NCI-H1930 (cell line): ENCODE measurements around the gene SPATS1.
"Not testable (repeated sequence)": the region's sequence is repeated elsewhere in the genome, so short reads cannot be mapped to it uniquely, and the experiment has no call there.

ENCODE experiments used
- DNase-seq, 2 experiments: peaks; one replicate each; lab custom pipeline; 2025; lab: John Stamatoyannopoulos, UW

SPATS1 gene

DNA sequence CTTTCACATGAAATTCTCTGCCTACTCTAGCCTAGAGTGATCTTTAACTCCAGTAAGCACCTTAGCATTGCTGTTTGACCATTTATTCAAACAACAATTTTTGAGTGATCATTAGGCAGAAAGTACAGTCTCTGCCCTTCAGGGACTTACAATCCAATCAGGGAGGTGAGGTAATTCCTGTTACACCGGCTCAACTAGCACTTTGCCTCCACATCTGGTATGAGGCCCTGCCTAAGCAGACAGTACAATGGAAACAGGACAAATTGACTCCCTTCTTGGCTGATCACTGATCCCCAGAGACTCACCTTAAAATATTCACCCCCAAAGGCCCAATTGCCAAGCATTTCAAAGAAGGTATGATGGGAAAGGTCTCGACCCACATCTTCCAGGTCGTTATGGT is 30.7 kb upstream of the SPATS1 start:
- DNase-seq = no peak

DNA sequence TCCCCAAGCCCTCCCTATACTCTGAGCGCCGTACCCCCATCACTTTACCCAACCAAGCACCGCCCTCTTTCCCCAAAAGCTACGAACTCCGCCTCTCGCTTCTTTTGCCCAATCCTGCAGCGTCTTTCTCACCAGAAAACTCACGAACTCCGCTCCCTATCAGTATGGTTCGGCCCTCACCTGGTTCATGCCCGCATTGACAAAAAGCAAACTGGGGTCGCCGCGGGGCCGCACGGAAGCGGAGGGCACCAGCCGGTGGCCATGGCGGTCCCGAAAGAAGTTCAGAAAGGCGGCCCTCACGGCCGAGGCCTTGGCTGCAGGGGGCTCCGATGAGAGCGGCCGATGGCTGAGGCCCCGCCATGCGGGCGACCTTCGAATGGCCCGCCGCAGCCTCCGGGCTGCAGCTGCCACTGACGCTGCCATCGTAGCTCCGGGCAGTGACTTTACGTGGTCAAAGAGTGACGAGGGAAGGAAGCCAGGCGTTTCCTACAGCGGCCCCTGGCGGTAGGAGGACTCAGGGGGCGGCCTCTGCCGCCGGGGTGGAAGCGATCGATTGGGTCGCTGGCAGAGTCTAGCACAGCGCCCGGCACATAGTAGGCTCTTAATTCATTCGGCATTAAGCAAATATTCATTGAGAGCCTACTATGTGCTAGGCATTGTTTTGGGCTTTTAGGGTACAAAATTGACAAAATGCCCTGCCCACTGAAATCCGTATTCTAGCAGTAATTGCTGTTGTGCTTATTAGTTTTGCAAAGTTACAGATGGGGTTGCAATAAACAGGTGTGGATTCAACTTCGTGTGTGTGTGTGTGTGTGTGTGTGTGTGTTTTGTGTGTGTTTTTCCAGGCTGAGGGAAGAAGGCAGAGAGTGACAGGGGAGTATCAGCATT is 29.3 kb upstream of the SPATS1 start, which contains the start of gene AARS2:
TSS of gene AARS2 (minus strand) at position 447 of the 888 bp plus-strand sequence. CDS start at position 423, 24 bp downstream.
- peak; percentile 77 to 91 for DNase-seq

DNA sequence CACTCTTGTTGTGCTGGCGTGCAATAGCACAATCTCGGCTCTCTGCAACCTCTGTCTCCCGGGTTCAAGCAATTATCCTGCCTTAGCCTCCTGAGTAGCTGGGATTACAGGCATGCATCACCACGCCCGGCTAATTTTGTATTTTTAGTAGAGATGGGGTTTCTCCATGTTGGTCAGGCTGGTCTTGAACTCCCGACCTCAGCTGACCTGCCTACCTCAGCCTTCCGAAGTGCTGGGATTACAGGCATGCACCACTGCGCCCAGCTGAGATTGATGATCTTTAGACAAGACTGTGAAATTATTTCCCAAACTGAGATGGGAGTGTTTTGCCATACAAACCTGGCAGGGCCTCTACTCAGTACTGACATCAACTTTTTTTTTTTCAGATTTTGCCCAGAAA is 27.8 kb upstream of the SPATS1 start:
- not testable (repeated sequence) for DNase-seq

DNA sequence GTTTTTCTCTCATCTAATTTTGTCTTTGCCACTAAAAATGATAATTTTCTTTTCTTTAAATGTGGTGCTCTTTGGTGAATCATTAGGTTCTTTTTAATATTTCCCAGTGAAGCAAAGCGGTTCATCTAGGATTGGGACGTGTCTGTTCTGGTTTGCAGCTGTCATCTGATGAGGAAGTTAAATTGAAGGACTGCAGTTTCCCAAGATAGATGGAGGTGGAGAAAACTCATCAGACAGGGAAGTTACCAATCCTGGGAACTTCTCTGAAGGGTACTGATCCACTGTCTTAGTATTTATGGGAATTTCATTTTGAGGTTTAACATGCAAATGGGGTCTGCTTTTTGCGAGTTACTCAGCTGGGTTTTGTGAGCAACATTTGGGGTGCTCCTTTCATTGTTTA is 26.9 kb upstream of the SPATS1 start:
- DNase-seq = no peak

DNA sequence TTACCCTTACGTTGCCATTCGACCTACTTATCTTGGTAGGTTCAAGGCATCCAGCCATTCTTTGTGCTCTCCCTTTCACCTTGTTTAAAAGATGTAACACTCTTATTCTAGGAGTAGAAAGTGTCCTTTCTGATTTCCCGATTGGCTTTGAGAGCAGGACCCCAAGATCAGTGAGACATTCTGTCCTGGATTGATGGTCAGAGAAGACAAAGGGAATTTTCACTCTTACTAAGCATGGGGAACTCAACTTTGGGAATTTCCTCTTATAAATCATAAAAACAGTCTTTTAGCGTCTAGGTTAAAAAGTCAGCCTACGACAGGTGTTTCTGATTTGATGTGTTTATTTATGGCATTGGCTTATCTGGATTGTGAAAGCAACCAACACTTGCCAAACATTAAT is 26.5 kb upstream of the SPATS1 start:
- DNase-seq = no peak

DNA sequence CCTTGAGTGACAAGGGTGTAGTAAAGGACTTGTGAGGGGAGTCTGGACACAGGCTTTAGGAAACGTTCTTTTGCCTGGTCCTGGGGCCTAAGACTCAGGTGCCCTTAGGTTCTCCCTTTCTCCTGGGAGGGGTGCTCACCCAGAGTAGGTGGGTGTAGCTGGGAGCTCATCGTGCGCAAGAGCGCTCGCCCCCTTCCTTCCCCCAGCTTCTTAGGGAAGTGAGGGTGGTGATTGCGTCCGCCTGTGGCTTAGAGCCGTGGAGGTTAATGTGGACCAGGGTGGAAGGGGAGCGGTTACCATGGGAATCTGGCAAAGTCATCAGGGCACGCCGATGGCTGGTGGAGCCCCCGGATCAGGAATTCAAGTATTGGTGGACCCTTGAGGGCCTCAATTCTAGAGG is 26.0 kb upstream of the SPATS1 start:
- DNase-seq = no peak

DNA sequence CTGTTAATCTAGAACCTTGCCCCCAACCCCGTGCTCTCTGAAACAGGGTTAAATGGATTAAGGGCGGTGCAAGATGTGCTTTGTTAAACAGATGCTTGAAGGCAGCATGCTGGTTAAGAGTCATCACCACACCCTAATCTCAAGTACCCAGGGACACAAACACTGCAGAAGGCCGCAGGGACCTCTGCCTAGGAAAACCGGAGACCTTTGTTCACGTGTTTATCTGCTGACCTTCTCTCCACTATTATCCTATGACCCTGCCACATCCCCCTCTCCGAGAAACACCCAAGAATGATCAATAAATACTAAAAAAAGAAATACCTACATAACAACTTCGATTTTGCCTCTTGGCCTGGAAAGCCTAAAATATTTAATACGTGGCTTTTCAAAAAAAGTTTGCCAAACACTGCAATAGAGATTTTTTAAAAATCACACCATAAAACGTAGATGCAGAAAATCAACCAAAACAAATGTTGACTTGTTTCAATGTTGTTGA is 25.3 kb upstream of the SPATS1 start:
- DNase-seq = not testable (repeated sequence)

DNA sequence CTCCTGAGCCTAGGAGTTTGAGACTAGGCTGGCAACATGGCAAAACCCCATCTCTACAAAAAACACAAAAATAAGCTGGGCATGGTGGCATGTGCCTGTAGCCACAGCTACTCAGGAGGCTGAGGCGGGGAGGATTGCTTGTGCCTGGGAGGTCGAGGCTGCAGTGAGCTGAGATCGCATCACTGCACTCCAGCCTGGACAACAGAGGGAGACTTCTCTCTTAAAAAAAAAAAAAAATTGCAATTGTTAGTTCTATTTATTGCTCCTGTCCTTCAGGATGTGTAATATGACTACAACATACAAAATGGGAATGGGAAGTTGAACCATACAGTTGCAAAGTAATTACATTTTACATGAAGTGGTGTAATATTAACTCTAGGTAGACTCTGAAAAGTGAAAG is 21.2 kb upstream of the SPATS1 start:
- DNase-seq = no peak

DNA sequence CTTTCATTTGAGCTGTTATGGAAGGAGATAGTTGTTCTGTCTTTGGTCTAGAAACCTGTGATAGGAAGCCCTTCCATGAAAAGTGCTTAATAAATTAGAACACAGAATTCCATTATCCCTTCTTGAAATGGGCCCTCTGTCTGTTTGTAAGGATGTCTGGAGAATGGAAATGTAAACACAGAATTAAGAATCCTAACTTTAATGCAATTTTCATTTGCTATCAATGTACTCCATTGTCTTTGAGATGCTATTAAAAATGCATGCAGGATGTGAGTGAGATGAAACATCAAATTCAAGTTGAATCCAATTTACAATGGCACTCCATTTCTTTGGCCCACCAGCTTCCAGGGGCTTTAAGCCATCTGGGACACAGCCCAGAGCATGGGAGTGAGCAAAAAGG is 15.4 kb upstream of the SPATS1 start:
- no peak for DNase-seq

DNA sequence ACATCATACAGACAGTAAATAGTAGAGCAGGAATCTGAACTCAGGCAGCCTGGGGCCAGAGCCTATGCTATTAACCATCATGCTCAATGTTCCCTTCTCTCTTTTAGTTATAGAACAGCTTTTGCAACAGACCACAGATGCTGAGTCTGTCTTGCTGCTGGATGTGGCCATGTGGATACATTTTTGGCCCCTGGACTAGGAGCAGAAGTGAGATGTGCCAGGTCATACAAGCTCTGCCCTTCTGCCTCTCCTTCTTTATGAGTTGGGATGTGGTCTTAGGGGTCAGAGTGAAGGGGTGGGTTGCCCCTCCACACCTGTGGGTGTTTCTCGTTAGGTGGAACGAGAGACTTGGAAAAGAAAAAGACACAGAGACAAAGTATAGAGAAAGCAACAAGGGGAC is 14.7 kb upstream of the SPATS1 start:
- DNase-seq = no peak

DNA sequence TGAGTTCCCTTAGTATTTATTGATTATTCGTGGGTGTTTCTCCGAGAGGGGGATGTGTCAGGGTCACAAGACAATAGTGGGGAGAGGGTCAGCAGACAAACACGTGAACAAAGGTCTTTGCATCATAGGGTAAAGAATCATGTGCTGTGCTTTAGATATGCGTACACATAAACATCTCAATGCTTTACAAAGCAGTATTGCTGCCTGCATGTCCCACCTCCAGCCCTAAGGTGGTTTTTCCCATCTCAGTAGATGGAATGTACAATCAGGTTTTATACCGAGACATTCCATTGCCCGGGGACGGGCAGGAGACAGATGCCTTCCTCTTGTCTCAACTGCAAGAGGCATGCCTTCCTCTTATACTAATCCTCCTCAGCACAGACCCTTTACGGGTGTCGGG is 14.2 kb upstream of the SPATS1 start:
- DNase-seq = not testable (repeated sequence)

DNA sequence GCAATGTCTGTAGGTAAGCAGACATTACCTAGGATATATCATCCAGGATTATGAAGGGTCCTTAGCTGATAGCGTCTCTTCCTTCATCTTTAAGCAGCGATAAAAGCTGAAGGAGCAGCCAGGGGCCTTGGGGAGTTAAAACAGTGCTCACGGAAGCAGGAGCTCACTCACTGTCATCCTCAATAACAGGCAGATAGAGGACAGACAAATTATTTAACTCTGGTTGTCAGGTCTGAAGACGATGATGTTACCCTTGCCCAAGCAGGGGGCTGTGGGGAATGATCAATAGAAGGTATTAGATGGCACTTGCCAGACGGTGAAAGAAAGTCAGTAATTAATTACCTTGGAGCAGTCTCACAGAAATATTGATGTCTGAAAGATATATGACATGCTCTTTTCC is 12.6 kb upstream of the SPATS1 start:
- no peak for DNase-seq

DNA sequence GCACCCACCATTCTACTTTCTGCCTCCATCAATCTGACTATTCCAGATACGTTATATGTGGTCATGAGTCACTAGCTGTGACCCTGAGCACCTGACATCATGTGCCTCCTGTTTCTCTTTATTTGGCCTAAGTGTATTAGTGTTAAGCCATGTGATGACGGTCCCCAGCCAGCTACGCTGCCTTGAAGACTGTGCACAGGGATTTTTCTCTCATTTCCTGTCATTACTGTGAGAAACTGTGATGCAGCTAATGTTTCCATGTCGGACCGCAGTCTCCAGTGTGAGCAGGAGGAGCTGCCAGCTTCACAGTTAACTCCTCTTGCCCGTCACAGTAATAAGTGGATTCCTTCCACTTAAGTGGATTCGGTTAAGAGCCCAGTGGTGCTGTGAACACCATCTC is 9.9 kb upstream of the SPATS1 start:
- DNase-seq = no peak

DNA sequence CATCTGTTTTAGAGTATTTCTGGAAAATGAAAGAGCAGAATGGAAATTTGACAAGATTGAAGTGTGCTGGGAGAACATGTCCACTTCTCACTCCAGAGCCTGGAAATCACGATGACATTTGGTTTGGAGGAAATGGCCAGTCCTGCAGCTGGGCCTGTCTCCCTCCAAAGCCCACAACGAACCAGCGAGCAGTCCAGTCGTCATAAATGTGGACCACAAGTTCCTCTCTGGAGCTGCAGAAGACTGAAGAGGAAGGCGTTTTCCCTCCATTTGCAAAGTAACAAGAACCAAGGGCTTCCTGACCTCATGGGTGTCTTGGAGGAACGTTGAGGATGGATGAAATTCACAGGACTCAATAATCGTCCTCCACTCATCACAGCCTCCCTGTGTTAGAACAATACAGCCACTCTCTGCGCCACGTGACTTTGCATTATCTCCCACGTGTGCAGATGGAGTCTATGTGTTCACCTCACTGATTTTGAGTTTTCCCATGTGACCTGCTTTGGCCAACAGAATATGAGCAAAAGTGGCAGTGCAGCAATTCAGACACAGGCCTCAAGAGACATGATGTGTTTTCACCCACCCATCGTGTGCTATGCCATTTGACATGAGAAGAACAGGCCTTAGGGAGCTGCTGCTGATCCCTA is 9.1 kb upstream of the SPATS1 start:
- DNase-seq = no peak

DNA sequence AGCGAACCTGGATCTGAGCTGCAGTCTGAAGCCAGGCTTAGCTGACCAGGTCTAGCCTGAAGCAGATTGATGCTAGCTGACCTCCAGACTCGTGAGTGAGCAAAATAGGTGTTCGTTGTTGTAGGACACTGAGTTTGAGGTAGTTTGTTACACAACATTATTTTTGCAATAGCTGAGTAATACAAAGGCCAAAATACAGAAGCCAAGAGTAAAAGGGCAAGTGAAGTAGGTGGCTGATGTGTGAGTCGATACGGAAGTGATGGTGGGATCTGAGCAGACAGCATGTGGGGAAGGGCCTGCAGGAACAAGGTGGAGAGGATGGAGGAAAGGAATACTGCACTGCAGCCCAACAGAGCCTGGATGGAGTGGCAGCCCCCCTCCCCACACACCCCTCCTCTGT is 8.5 kb upstream of the SPATS1 start:
- no peak for DNase-seq

DNA sequence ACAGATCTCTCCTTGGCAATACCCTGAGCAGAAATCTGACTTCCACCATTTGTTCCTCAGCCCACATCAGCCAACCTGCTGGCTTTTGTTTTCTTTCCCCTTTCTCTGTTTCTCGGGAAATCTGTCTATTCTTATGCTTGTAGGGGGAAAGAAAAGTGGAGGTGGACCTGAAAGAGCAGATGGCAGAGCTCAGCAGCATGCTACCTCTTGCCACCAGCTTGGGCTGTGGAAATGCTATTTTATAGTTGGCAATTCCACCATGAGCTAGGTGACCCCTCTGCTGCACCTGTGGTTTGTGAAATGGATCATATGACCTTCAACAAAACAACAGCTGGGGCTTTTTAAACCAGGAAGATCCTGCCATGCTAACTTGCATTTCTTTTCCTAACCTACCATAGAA is 6.8 kb upstream of the SPATS1 start:
- DNase-seq = no peak

DNA sequence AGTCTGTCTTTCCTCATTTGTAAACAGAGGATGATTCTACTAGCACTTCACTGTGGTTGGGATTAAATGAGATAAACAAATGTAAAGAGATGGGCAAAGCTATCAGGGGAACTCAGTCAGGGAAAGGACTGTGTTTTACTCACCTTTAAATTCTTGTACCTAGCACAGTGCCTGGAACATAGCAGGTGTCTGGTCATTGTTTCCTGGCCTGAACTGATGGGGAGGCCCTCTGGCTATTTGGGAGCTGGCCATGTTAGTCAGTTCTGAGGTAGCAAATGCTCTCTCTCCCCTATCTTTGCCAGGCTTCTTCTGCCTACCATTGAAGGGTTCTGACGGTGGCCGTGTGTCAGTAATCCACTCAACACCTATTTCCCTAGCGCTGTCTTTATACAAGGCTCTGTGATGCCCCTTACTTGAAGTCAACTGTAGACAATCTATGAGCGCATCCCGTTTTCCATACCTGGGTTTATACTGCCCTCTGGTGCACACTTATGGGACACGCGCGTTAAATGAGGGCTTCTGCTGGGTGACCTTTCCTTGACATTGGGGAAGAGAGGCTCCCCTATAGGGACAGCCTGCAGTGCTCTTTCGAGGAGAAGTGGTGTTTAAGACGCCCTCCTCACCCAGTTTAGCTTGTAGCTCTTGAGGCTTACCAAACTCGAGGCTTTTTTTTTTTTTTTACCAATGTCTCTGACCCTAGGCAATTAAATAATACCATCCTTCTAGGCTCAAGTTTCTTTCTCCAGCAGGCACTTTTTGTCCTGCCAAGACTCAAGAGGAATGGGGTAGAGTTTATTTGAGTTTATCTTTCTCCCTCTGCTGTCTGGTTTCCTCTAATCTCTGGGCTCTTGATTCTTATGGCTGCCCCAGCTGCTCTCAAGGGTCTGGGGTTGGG is 4.0 kb upstream of the SPATS1 start:
- peak; percentile 23 to 61 for DNase-seq

DNA sequence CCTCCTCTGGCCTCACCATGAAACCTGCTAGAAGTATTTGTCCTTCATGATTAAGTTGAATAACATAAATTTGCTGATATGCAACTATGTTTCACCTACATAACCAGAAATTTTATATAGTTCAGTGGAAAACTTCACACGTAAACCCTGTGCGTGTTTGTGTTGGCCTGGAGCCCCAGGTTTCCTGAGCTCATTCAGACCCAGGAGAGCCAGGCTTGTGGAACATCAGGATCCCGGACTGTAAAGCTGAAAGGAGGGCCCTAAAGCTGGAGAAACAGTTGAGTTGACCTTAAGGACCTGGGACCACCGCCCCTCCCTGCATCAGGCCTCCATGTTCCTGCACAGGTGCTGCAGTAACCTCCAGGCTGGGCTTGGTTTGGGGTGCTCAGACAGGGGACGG is 3.1 kb upstream of the SPATS1 start:
- no peak for DNase-seq

DNA sequence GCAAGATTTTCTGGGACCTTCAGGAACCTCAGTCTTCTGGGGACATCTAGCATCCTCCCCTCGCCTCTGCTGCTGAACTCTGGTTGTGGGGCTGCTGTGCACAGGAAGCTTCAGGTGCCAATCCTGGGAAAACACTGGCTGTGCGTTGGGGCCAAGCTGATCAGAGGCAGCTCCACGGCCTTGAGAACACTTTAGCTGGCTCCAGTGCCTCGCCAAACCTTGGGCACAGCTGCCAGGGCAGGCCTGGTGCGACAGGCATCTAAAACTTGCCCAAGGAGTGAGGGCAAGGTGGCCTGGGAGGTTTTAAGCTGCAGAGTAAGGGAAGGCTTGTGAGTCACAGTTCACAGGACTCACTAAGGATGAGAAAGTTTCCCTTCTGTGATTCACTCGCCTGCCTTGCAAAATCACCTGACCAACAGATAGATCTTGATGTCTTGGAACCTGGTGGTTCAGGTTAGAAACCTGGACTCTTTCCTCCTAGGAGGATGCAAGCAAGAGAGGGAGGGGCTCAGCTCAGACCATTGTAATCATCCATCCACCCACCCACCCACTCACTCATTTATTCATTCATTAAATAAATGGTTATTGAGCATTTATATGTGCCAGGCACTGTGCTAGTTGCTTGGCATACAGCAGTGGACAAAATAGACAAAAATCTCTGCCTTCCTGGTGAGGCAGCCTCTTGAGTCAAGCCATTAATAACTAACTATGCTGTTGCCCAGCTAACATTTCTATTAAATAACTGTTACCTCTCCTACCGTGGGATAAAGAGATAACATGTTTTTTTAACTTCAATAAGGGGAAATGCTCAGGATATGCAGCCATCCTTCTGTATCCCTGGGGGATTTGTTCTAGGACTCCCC is 2.5 kb upstream of the SPATS1 start:
- no peak for DNase-seq

DNA sequence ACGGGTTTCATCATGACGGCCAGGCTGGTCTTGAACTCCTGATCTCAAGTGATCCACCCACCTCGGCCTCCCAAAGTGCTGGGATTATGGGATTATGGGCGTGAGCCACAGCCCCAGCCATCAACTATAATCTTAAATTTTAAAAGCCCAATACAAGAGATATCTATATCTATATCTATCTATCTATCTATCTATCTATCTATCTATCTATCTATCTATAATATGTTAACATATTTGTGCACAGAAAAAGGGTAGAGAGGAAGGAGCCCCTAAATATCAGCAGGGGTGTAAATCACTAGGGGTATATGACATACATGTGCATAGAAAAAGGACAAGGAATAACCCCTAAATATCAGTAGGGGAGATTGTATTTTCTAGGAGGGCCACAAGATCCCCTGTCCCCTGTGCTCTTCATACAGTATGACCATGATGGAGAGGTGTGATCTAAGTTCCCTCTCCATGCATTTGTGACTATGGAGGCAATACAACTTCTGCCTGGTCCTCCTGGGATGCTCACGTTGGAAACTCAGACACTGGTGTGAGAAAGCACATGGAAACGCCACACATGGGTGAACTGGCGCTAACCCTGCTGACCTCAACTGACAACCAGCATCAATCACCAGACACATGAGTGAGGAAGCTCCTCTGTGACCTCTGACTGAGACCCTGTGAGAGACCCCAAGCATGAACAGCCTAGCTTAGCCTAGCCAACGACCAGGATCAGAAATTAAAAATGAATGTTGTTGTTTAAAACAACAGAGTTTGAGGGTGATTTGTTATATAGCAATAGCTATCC is 1.2 kb upstream of the SPATS1 start:
- no peak for DNase-seq
